Neural progenitor cell (in vitro differentiated cells): ENCODE results near the gene HOXA11.
A peak's percentile ranks its signal among the peaks of the same experiment; 100 is the strongest.

ENCODE experiments used
- EZH2 ChIP-seq: fragments of 200-600 bp; sonication (generic); IDR thresholded peaks from 2 replicates; pipeline ENCODE4 v1.6.1; 2017; ENCODE audit warnings: antibody characterized with exemption, mild to moderate bottlenecking, moderate library complexity
- EZH2phosphoT487 ChIP-seq: fragments of 200-600 bp; sonication (generic); IDR thresholded peaks from 2 replicates; pipeline ENCODE4 v1.6.1; 2017; ENCODE audit warnings: antibody characterized with exemption
- TF ChIP-seq, protein P1 (sequence below): fragments of 200-600 bp; sonication (generic); IDR thresholded peaks from 2 replicates; pipeline ENCODE4 v1.5.1; 2017; ENCODE audit warnings: antibody characterized with exemption, mild to moderate bottlenecking

DNA sequence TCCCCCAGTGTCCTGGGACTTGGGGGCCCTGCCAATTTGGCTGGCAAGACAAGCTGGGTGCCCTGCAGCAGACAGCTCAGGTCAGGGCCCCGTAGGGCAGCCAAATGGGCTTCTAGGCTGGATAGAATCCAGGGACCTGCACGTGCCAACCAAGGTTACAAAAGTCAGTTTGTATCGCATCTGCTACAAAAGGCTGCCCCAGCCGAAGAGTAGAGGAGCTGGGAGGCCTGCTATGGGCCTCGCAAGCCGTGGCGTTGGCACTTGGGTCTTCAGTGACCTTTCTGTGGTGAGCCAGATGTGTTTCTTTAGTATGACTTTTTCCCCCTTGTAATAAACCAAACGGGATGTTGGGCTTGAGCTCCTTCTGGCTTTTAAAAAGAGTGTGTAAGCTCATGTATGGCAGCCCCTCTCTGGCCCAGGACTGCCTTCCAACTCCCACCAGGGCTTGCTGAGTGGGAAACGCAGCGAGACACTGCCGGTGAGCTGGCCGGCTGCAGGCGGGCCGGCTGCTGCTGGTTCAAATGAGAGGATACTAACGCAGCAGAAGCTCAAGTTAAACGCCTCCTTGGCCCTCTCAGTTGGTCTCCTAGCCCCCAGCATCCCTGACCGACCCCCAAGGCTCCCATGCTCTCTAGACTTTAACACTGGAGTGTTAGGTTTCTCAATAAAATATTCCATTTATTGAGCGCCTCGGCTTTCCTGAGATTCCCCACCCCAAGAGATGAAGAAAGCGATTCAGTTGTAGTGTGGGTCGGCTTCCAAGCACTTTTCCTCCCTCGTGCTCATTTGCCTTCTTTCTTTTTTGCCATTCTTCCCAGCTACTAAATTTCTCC lies 7.9 kb downstream of the HOXA11 start:
- TF ChIP-seq EZH2: no peak
- TF ChIP-seq, protein P1, sequence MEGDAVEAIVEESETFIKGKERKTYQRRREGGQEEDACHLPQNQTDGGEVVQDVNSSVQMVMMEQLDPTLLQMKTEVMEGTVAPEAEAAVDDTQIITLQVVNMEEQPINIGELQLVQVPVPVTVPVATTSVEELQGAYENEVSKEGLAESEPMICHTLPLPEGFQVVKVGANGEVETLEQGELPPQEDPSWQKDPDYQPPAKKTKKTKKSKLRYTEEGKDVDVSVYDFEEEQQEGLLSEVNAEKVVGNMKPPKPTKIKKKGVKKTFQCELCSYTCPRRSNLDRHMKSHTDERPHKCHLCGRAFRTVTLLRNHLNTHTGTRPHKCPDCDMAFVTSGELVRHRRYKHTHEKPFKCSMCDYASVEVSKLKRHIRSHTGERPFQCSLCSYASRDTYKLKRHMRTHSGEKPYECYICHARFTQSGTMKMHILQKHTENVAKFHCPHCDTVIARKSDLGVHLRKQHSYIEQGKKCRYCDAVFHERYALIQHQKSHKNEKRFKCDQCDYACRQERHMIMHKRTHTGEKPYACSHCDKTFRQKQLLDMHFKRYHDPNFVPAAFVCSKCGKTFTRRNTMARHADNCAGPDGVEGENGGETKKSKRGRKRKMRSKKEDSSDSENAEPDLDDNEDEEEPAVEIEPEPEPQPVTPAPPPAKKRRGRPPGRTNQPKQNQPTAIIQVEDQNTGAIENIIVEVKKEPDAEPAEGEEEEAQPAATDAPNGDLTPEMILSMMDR: no peak
- peak; percentile 65 for TF ChIP-seq EZH2phosphoT487
